ENCODE data around the gene BSDC1.
A peak's percentile ranks its signal among the peaks of the same experiment; 100 is the strongest.

The BSDC1 gene

DNA sequence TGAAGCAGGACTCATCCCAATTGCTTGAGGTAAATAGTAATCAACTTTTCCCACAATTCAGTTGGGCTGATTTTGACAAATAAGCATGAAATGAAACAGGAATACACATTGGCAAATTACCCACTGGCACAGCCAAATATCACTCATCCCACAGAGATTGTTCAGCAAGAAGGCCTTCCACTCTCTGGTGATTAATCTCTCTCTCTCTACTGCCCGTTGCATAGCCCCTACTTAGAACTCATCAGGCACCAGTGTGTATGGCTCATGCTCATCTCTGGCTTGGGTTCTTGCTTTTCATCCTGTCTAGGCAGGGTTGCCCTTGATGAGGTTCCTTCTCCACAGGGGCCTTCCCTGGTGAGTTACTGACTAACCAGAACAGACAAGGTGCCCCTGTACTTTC, 1.1 kb downstream of the BSDC1 start:
- DNase-seq: no peak

DNA sequence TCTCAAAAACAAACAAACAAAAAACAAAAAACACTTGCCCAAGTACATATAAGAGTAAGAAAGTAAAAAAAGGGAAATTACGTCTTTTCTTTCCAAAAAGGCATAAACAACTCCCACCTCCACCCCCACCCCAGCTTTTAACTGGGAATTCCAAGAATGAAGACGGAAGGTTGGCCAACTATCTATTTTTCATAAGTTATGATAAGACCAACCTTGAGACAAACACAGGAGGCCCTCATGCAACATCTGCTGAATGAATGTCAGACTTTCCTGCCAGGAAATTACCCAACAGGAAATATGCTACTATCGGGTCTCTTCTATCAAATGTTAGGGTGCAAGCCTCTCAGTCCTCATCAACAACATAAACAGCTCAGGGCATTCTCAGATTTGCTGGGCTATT, 1.9 kb downstream of the BSDC1 start:
- DNase-seq: no peak

DNA sequence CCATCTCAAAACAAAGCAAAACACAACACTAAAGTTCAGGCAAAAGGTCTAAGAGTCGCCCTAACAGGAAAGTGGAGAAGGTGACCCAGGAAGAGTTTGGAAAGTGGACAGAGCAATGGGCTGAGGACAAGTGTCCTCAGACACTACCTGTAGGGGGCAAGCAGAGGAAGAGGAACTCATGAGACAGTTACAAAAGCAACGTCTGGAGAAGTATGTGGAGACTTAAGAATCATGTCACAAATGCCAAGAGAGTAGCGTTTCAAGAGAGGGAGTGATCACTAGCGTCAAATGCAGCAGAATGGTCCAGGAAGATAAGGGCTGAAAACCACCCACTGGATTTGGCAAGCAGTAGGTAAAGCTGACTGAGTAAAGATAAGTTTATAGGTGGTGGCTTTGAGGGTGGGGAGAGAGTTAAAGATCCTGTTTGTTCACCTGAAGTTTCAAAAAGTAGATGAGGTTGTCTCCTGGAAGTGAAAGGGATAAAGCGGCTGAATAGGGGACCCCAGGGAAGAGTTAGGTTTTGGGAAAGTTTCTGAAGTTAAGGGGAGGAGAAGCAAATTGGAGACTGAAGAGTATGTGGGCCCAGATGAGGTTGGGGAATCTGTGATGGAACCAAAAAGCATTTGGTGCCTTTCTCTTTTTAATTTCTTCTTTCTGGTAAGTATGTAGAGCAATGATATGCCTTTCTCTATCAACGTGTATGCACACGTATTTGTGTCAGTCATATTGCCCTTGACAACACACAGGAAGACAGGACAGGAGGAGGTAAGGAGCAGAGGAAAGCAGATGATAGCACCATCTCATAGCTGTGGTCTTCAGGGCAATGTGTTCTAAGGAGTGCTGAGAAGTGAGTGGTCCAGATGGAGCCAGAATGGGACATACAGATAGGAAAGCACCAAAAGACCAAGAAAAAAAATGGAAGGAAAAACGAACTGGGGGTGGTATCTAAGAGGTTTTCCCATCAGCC, 3.1 kb downstream of the BSDC1 start:
- DNase-seq: no peak

DNA sequence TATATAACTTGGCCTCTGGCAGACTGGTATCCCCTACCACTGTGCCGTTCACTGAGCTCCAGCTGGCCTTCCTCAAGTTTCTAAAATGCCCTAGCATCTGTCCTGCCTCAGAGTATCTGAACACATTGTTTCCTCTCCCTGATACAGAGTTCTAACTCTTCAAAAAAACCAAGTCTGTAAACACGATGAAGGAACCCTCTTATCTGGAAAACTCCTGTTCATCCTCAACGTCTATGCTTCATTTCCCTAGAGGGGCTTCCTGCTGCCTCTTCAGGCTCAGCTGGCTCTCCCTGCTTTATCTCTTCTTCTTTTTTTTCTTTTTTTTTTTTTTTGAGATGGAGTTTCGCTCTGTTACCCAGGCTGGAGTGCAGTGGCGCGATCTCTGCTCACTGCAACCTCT, 5.6 kb downstream of the BSDC1 start:
- DNase-seq: no peak

DNA sequence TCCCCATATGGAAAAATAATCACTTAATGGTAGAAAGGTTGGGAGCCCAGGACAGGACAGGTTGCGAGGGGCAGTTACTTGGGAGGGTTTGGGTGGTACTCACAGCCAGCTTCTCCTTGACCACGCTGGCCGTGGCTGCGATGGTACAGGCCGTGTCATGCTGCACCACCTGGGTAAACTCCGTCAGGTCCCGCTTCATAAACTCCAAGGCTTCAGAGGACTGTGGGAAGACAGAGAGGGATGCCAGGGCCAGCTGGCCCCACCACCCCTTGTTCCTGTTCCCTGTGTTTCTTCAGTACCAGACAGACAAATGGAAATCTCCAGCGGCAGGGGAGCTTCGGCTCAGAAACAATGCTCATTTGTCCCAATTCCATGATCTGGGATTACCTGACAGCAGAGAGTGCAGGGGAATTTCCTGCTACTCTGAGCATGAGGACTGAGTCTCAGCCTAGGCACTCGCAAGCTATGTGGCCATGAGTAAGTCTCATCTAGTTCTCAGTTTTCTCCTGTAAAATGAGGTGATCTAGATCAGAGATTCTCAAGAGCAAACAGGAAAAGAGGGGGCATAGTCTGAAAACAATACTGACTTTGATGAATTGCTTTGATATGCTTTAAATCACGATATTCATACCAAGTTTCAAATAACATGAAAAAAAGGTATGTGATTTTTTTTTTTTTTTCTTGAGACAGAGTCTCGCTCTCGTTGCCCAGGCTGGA, 7.4 kb downstream of the BSDC1 start:
- DNase-seq: no peak

DNA sequence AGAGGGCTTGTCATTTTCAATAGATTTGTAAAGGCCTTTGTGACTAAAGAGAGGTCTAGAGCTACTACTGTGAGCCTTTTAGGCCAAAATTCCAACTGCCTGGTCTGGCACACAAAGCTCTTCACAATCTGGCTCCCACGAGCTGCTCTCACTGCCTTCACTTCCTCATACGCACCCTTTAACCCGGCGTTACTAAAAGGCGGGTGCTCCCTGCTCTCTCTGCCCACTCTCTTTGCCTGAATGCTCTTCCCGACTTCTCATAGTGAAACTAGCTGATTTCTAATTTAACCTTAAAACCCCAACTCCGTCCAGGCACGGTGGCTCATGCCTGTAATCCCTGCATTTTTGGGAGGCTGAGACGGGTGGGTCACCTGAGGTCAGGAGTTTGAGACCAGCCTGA, 14.2 kb downstream of the BSDC1 start:
- DNase-seq: no peak

DNA sequence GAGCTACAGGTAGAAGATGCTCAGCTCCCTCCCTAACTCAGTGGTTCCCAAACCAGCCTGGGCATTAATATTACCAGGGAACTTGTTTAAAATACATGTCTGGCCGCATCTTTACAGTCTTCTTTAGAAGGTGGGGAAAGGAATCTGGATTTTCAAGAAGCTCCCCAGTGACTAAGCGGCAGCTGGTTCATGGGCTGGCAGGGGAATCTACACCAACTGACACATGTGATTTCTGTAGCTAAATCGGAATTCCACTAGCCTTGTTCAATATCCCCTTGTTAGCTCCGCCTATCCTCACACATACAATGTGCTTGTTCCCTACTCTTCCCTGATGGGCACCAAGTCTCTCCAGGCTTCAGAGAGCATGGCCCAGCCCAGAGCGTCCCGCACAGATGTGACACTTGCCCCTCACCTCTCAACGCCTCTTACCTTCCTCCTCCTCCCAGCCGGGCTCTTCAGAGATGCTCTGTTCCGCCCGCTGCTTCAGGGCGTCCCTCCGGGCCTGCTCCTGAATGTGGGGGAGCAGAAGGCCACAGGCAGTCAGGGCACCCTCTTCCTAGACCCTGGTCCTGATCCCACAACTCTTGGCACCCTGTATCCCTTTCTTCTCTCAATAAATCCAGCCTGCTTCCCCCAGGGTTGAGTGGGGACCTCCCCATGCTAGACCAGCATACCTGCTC, 16.6 kb downstream of the BSDC1 start:
- DNase-seq: no peak

DNA sequence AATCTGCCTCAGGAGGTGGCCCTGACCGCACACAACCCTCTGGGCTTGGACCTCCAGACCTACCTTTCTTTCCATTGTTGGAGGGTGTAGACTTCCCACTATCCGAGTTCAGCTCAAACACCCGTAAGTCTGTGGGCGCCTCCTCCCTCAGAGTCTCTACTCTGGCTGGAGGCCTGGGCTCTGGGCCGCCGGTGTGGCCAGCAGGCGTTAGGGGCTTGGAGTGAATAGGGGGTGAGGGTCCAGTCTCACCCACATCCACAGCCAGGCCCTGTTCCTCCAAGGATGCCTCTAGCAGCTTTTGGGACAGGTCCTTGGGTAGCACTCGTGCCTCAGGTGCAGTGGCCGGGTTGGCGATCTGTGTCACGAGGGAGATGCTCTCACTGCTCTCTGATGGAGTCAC, 18.0 kb downstream of the BSDC1 start:
- no peak for DNase-seq

DNA sequence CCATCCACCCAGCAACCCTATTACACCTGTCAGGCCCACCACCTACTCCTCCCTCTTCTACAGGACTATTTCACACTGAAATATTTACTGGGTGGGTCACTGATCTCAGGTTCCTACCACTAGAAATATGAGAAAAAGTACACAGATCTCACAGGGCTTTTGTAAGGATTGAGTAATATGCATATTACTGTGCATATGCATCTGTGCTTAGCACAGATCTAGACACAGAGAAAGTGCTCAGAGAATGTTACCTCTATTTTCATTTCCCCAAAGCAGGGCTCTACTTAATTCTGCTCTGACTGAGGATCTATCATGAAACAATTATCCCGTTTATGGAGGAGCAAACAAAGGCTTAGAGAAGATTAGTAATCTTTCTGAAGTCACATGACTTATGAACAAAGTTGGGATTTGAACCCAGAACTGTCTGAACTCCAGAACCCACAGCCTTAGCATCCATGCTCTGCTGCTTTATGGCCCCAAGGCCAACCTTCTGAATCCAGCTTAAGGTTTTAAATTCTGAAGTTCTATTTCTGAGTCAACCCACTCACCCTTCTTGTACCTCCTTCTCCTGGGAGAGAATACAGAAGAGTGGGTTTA, 20.1 kb downstream of the BSDC1 start:
- no peak for DNase-seq

DNA sequence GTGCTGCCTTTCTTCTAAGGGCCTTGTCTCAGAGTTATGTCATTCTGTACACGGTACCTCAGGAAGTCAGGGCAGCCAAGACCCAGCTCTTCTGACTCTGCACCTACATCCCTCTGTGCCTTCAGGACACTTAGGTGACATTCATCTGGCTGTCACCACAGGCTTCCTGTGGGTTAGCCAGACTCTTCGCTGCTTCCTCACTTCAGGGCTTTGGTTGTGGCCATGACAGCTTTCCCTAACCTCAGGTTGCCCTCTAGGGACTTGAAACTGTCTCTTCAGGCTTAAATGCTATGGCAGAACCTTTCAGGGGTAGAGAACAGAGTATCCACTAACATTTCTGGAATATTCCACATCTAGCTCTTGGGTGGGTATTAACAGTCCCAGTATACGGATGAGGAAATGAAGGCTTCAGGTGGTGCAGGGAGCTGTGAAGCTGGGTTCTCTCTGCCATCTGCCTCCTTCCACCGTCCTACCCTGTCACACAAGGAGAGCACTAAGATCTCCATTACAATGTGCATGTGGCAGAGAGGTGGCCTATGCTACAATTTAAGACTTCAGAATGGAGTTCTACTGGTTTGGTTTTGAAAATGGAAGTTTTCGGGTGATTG, 22.0 kb downstream of the BSDC1 start:
- no peak for DNase-seq

DNA sequence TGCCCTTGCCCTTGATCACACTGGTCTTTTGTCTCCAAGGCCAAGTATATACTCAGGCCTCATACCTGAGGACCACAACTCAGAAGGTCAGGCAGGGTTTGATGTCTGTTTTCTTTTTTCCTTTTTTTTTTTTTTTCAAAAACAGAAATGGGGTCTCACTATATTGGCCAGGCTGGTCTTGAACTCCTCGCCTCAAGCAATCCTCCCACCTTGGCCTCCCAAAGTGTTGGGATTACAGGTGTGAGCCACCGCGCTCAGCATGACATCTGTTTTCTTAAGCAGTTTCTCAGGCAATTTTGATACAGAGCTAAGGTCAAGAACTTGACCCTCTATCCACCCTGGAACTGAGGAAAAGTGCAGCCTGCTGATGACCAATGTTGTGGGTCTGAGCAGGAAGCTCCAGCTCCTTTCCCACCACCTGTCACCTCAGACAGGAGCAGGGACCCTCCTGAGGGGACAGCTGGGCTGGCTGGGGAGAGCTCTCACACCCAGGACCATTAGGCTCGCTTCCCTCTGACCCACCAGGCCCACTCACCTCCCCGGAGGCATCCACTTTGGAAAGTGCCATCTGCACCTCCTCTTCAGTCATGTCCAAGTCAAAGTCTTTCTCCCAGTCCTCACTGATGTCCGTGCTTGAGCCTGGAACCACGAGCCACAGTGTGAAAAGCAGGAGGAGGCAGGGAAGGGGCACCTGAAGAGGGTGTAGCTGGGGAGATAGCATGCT, 26.2 kb downstream of the BSDC1 start:
- DNase-seq: no peak

DNA sequence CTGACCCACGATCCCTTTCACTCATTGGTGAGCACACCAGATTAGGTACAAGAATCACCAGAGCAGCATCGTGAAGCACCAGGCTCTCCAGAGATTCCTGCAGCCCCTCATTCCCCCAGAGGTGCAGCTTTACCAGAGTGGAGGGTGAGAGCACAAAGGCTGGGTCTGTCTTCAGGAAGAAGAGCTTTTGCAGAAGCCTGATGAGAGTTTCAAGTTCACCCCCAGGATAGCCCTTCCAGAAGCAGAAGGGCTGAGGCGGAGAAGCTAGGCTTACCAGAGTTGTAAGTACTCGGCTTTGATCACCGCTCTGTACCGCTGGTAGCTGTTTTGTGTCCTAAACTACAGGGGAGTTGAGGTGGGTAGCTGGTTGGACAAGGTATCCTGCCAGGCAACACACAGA, 28.8 kb downstream of the BSDC1 start:
- DNase-seq: no peak

DNA sequence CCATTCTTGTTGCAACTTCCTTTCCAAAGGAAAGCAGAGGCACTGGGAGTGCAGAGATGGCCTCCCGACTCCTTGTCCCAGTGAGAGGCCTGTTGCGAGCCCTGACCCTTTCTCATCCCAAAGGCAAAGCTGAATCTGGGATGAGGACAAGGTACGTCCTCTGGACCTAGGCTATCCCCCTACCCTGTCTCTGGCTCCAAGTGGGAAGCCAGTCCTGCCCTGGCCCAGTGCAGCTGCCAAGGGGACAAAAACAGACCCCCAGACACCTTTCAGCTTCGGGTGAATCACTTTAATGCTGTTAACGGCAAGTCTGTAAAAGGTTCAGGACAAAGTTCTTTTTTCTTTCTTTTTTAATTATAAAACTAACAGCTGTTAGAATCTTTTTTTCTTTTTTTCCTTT, 29.4 kb downstream of the BSDC1 start:
- no peak for DNase-seq

DNA sequence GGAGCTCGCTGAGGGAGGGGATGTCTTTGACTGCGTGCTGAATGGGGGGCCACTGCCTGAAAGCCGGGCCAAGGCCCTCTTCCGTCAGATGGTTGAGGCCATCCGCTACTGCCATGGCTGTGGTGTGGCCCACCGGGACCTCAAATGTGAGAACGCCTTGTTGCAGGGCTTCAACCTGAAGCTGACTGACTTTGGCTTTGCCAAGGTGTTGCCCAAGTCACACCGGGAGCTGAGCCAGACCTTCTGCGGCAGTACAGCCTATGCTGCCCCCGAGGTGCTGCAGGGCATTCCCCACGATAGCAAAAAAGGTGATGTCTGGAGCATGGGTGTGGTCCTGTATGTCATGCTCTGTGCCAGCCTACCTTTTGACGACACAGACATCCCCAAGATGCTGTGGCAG, 30.5 kb downstream of the BSDC1 start:
- DNase-seq: no peak

DNA sequence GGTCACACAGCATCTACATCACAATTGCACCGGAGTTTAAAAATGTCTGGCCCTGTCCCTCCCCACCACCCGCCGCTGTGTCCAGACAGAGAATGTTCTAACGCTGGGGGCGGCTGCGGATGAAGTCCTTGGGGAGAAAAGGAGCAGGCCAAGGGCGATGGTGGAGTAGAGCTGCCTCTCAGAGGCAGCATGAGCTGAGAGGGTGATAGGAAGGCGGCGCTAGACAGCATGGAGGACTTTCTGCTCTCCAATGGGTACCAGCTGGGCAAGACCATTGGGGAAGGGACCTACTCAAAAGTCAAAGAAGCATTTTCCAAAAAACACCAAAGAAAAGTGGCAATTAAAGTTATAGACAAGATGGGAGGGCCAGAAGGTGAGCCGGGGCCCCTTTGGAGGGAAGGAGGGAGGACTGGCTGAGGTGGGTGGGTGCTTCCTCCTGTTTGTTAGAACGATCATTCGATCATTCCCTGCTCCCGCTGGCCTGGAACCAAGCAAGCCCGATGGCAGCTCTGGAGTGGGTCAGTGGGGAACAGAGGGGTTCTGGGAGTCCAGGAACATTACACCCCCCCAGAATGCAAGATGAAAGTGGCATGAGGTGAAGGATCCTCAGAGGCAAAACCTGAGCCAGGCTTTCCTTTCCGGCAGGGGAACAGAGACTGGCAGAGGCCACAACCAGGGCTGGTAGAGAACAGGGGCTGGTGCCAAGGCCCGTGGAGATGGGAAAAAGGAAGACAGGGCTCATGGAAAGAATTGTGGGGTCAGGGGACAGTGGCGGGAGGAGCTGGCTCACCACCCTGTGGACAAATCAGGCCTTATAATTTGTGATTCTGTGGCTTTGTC, 31.5 kb downstream of the BSDC1 start, which contains the start of the genes FAM229A and TSSK3:
TSS of gene FAM229A (minus strand) at position 12 of the 840 bp plus-strand sequence. CDS start 394 bp downstream, outside the sequence.
TSS of gene TSSK3 (plus strand) at position 66 of the 840 bp plus-strand sequence. CDS start at position 229, 163 bp downstream.
- no peak for DNase-seq

DNA sequence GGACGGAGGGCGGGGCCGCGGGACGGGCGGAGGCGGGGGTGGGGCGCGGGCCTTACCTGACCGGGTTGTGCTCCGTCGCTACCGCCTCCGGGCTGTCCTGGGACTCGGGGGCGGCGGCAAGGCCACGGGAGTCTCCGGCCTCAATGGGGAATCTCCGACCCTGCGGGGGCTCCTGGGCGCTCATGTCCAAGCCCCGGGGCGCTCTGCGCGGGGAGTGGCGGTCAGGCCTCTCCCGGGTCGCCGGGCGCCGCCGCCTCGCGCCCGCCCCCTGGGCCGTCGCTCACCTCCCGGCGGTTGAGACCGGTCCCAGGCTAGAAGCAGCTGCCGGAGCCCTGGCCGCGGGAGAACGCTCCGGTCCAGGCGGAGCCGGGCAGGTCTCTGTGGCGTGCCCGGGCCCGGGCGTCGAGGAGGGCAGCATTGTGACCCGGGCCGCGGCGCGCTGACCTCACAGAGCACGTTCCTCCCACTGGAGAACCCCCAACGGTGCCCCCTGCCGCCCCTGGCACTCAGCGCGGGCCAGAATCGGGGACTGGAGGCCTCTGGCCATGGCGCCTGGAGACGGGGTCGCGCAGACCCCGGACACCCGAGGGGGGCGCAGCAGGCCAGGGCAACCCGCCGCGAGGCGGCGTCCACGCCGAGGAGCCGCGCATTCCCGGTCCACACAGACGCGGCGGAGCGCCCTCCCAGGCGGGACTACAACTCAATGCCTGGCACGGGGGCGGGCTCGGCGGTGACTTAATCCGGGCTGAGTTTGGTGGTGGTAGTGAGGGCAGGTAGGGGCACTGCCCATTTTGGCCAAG, 32.4 kb downstream of the BSDC1 start:
- DNase-seq: peak; percentile 22

DNA sequence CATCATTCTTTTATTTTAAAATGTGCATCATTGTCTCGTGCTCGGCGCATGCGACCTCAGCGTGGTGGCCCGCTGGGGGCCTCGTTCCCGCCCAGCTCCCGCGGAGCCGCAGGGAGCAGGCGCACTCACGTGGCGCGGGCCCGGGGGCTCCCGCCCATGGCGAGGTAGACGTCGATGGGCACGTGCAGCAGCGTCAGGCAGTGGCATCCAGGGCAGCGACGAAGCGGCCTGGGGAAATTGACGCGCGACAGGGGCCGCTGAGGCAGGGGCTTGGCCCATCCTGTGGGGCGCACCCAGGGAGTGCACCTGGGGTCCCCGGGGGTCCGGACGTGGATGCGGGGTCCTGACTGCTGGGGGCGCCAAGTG, 33.0 kb downstream of the BSDC1 start:
- DNase-seq: no peak

DNA sequence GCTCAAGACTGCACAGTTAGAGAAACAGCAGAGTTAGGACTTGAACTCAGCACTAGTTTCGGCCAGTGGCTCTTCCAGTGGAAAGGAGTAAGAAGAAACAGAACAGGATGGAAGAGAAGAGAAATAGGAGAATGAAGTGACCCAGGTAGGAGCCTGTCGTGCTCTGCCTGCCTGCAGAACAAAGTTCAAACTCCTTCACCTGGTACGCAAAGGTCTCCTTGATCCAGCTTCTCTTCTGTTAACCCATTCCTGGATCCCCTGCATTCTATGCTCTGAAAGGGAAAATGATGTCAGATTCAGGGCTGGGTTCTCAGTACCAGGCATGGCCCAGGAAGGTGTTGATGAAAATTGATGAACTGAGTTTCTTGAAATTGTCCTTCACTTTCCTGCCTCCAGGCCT, 35.8 kb downstream of the BSDC1 start:
- no peak for DNase-seq

DNA sequence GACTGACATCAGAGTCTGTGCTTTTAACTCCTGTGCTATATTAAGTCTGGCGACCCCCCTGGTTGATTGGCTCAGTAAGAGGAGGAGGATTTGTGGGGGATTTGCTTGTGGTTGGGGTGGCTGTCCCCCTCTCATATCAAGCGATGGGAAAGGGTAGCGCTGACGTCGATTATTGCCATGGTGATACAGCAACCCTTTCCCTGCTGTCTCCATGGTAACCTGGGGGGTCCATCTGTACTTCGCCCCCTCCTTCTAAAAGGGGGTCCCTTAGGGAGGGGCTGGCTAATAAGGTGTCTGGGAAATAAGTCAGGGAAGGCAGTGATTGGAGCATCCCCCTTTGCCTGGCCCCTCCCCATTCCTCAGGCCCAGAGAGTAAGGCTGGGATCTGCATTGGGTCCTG, 36.6 kb downstream of the BSDC1 start:
- DNase-seq: no peak

DNA sequence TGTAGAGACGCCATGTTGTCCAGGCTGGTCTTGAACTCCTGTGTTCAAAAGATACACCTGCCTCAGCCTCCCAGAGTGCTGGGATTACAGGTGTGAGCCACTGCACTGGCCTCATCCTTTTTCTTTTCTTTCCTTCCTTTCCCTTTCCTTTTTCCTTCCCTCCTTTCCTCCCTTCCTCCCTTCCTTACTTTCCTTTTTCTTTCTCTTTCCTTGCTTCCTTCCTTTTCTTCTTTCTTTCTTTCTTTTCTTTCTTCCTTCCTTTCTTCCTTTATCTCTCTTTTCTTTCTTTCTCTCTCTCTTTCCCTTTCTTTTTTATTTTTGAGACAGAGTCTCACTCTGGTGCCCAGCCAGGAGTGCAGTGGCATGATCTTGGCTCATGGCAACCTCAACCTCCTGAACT, 37.8 kb downstream of the BSDC1 start:
- DNase-seq: no peak

Data from NCI-H1092 treated with DMSO at 0.1 percent for 48 hours (cell line).